SK-N-SH (cell line): ENCODE results near the gene OPCML. TPM values are rescaled to one million over a fixed set of nuclear protein-coding genes. Genes with fewer than 3 reads are reported as not detected.

ENCODE experiments used
- CTCF ChIA-PET: fragments of 300-600, 350-600 bp; formaldehyde crosslinking; extraction: SDS; loops from one replicate; lab custom pipeline; 2021; lab: Yijun Ruan, JAX
- POLR2A ChIA-PET: fragments of 350-600 bp; sonication (Branson Sonifier 250); formaldehyde crosslinking; extraction: SDS; loops from one replicate; lab custom pipeline; 2020; ENCODE audit warnings: antibody characterized with exemption, inconsistent platforms; lab: Yijun Ruan, JAX
- DNase-seq: peaks from one replicate; pipeline ENCODE4 v3.0.0; 2012
- H2AFZ ChIP-seq: fragments of 200-600 bp; sonication (generic); 2 replicates; pipeline ENCODE4 v1.8.1; 2016; ENCODE audit warnings: antibody characterized with exemption, mild to moderate bottlenecking, low read depth
- H3F3A ChIP-seq: fragments of 200-600 bp; sonication (generic); replicated peaks from 2 replicates; pipeline ENCODE3; 2016; ENCODE audit warnings: antibody characterized with exemption, mild to moderate bottlenecking; ENCODE audit not compliant: insufficient read depth
- H3K27ac ChIP-seq, 2 experiments: fragments of 200-500 bp in 1 of 2; fragments of 200-600 bp in 1 of 2; sonication (Bioruptor generic) in 1 of 2; sonication (generic), shearing (Covaris generic) in 1 of 2; 2 replicates each; pipeline versions ENCODE4 v1.5.1 to v1.6.1; 2014 to 2016; ENCODE audit warnings: low read depth in 2 of 2, inconsistent platforms in 1 of 2, low read length in 1 of 2, mild to moderate bottlenecking in 1 of 2, mixed read lengths in 1 of 2
- H3K27me3 ChIP-seq: fragments of 200-600 bp; sonication (generic), shearing (Covaris generic); 2 replicates; pipeline ENCODE4 v1.6.1; 2016; ENCODE audit warnings: mixed run types; ENCODE audit not compliant: insufficient read depth
- H3K36me3 ChIP-seq, 2 experiments: fragments of 200-500 bp in 1 of 2; fragments of 200-600 bp in 1 of 2; sonication (Bioruptor generic) in 1 of 2; sonication (generic) in 1 of 2; replicated peaks in 1 of 2; 2 replicates each; pipeline versions ENCODE3 to v1.5.1; 2014 to 2016; ENCODE audit warnings: low read length in 1 of 2, mild to moderate bottlenecking in 1 of 2; ENCODE audit not compliant: insufficient read depth in 2 of 2, control insufficient read depth in 1 of 2
- H3K4me1 ChIP-seq, 2 experiments: fragments of 200-500 bp in 1 of 2; fragments of 200-600 bp in 1 of 2; sonication (Bioruptor generic) in 1 of 2; sonication (generic), shearing (Covaris generic) in 1 of 2; 2 replicates each; pipeline versions ENCODE4 v1.5.1 to v1.6.1; 2014 to 2016; ENCODE audit warnings: low read depth in 1 of 2, low read length in 1 of 2, mixed run types in 1 of 2; ENCODE audit not compliant: insufficient read depth in 2 of 2, control insufficient read depth in 1 of 2
- H3K4me2 ChIP-seq: fragments of 200-600 bp; sonication (generic), shearing (Covaris generic); 2 replicates; pipeline ENCODE4 v1.6.1; 2017; ENCODE audit warnings: mixed run types
- H3K4me3 ChIP-seq, 2 experiments: fragments of 200-500 bp in 1 of 2; fragments of 200-600 bp in 1 of 2; sonication (Bioruptor generic) in 1 of 2; sonication (generic), shearing (Covaris generic) in 1 of 2; 2 replicates each; pipeline versions ENCODE4 v1.5.1 to v1.8.1; 2014 to 2016; ENCODE audit warnings: low read depth in 2 of 2, inconsistent platforms in 1 of 2, low read length in 1 of 2, mild to moderate bottlenecking in 1 of 2, mixed read lengths in 1 of 2, moderate library complexity in 1 of 2
- H3K79me2 ChIP-seq: fragments of 200-600 bp; sonication (generic); 2 replicates; pipeline ENCODE4 v1.8.1; 2017; ENCODE audit warnings: mild to moderate bottlenecking; ENCODE audit not compliant: insufficient read depth
- H3K9ac ChIP-seq: fragments of 200-600 bp; sonication (generic); 2 replicates; pipeline ENCODE4 v1.6.1; 2017; ENCODE audit warnings: mixed run types
- H3K9me2 ChIP-seq: fragments of 200-600 bp; sonication (generic); 2 replicates; pipeline ENCODE4 v1.6.1; 2017; ENCODE audit warnings: mixed run types
- H3K9me3 ChIP-seq: fragments of 200-600 bp; sonication (generic); 2 replicates; pipeline ENCODE4 v1.6.1; 2017; ENCODE audit warnings: mixed run types, mild to moderate bottlenecking, moderate library complexity
- H4K20me1 ChIP-seq: fragments of 200-600 bp; sonication (generic); 2 replicates; pipeline ENCODE4 v1.6.1; 2017; ENCODE audit warnings: mild to moderate bottlenecking, mixed run types; ENCODE audit not compliant: insufficient read depth
- EZH2phosphoT487 ChIP-seq: fragments of 200-600 bp; sonication (generic); IDR thresholded peaks from 2 replicates; pipeline ENCODE4 v1.6.1; 2017; ENCODE audit warnings: low read depth, mixed run types, mild to moderate bottlenecking, antibody characterized with exemption, moderate library complexity, borderline replicate concordance
- FOSL2 ChIP-seq: IDR thresholded peaks from 2 replicates; pipeline ENCODE4 v1.4.0; 2012; ENCODE audit warnings: low read depth, mild to moderate bottlenecking, moderate library complexity, borderline replicate concordance
- FOXM1 ChIP-seq: IDR thresholded peaks from 2 replicates; pipeline ENCODE4 v1.4.0; 2012; ENCODE audit warnings: low read depth, mild to moderate bottlenecking
- GABPA ChIP-seq: IDR thresholded peaks from 2 replicates; pipeline ENCODE4 v1.4.0; 2012; ENCODE audit warnings: low read depth, mild to moderate bottlenecking
- GATA2 ChIP-seq: sonication (generic); formaldehyde crosslinking; IDR thresholded peaks from 2 replicates; pipeline ENCODE4 v1.5.0; 2020; ENCODE audit warnings: mild to moderate bottlenecking, missing genetic modification reagents
- NFIC ChIP-seq: IDR thresholded peaks from 2 replicates; pipeline ENCODE4 v1.4.0; 2012; ENCODE audit warnings: borderline replicate concordance
- TAF1 ChIP-seq: IDR thresholded peaks from 2 replicates; pipeline ENCODE4 v1.6.1; 2012; ENCODE audit warnings: low read depth, mild to moderate bottlenecking, low read length, moderate library complexity, borderline replicate concordance
- YY1 ChIP-seq: IDR thresholded peaks from 2 replicates; pipeline ENCODE4 v1.4.0; 2012; ENCODE audit warnings: low read depth, mild to moderate bottlenecking
- WGBS: methylation state at CpG from one replicate; pipeline ENCODE4 v1.1.6; 2017; ENCODE audit warnings: low lambda C conversion rate; 5-methylcytosine and 5-hydroxymethylcytosine counted together
- polyA plus RNA-seq, 3 experiments: library from polyadenylated mRNA; depleted of rRNA; stranded (reverse); fragments of >200 nt; gene quantifications; 2 replicates each; pipeline ENCODE4 v1.2.3, GENCODE V29; 2012
- TF ChIP-seq, protein P1 (sequence below): IDR thresholded peaks from 2 replicates; pipeline ENCODE4 v1.4.0; 2012; ENCODE audit warnings: low read depth, borderline replicate concordance

The OPCML gene
- polyA plus RNA-seq, 1 of the 3 experiments (the other 2 are of a cell fraction): not detected

DNA sequence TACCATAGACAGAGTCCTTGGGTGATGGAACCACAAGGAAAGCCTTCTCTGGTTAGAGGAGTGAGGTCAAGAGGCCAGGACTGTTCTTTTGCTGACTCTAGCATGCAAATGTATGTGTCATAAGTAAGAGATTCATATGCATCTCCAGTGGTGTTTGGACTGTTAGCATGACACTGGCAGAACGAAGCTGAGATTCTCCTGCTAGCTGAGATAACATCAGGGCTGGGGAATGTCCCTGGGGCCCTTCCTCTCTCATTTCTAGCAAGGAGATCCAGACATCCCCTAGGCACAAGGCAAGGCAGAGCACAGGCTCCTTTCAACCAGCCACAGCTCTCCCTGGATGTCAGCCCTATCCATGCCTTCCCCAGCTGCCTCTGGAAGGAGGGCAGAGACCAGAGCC is 711.3 kb downstream of the OPCML start:
- peak; percentile 35 for DNase-seq
- no peak overlapping the region for H3K9ac ChIP-seq
- no peaks in the 10 kb centered on the region for H3K9me3 ChIP-seq
- H3K79me2 ChIP-seq: no peaks in the 10 kb centered on the region
- H3K27ac ChIP-seq: no peak overlapping the region
- H3K4me2 ChIP-seq: no peak overlapping the region
- CTCF ChIA-PET: no interaction called here
- H3K36me3 ChIP-seq: no peaks in the 10 kb centered on the region
- H2AFZ ChIP-seq: no peak overlapping the region
- TF ChIP-seq GABPA: no peak
- TF ChIP-seq NFIC: no peak
- no peak for TF ChIP-seq EZH2phosphoT487
- no peak for TF ChIP-seq FOSL2
- TF ChIP-seq YY1: no peak
- TF ChIP-seq, all 33 proteins: peak for 0
- Histone ChIP-seq H4K20me1 (no peaks in the 10 kb centered on the region), H3K27me3 (no peaks in the 10 kb centered on the region), H3K4me3 (no peak overlapping the region), H3F3A (no peaks in the 10 kb centered on the region), H3K9me2 (no peaks in the 10 kb centered on the region), H3K4me1 (peaks cover 0 to 3% of the 10 kb centered on the region in 2 experiments; a peak in 1 of 4 replicates)
- WGBS: 29% methylated on average over 1 of the region's 1 CpG
- POLR2A ChIA-PET: no interaction called here

DNA sequence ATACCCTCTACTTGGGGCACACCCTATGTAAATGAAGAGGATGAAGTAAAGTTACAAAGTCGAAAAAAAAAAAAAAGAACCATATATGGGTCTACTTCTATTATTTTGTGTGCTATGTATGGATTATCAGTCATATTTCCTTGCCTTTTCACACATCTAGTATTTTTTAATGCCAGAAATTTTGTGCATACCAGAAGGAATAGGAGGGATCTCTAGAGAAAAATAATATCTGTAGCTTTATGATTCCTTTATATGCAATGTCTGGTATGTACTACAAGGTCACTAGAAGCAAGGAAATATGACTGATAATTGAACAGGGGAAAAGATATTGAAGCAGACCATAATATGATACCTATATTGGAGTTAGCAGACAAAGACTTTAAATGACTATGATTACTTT is 713.4 kb downstream of the OPCML start:
- Histone ChIP-seq H3K4me2 (no peak overlapping the region), H3K27ac (no peak overlapping the region), H3K9me2 (no peaks in the 10 kb centered on the region), H3K4me1 (peaks cover 0 to 3% of the 10 kb centered on the region in 2 experiments; a peak in 1 of 4 replicates), H3K9ac (no peak overlapping the region), H4K20me1 (no peaks in the 10 kb centered on the region), H3K9me3 (no peaks in the 10 kb centered on the region), H3K79me2 (no peaks in the 10 kb centered on the region), H3K36me3 (no peaks in the 10 kb centered on the region), H3K27me3 (no peaks in the 10 kb centered on the region), H2AFZ (no peak overlapping the region), H3K4me3 (no peak overlapping the region), H3F3A (no peaks in the 10 kb centered on the region)
- TF ChIP-seq FOXM1 (no peak), TAF1 (no peak)
- TF ChIP-seq, protein P1, sequence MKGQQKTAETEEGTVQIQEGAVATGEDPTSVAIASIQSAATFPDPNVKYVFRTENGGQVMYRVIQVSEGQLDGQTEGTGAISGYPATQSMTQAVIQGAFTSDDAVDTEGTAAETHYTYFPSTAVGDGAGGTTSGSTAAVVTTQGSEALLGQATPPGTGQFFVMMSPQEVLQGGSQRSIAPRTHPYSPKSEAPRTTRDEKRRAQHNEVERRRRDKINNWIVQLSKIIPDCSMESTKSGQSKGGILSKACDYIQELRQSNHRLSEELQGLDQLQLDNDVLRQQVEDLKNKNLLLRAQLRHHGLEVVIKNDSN: no peak
- WGBS: 0% methylated on average over 1 of the region's 1 CpG
- POLR2A ChIA-PET: no interaction called here
- DNase-seq: no peak
- CTCF ChIA-PET: no interaction called here

DNA sequence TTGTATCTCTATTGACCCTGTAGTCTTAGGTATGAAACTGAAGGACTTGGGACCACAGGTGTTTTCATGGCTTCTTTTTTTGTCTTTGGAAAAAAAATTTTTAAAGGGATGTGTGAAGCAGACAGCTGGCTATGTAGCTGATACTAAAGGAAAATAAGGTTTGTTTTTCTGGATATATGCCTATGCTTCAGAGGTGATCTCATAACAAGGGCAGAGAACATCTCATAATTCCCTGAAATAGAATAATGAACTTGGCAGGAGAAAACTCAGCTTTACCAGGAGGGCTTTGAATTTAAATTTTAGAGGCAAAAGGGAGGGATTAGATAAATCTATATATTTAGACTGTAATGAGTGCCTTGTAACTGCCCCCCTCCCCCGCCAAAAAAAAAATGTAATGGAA is 714.9 kb downstream of the OPCML start:
- H3K9ac ChIP-seq: no peak overlapping the region
- H3K4me2 ChIP-seq: no peak overlapping the region
- H3K4me3 ChIP-seq: no peak overlapping the region
- no peaks in the 10 kb centered on the region for H3K9me3 ChIP-seq
- no peaks in the 10 kb centered on the region for H4K20me1 ChIP-seq
- ChIA-PET CTCF (no interaction called here), POLR2A (no interaction called here)
- DNase-seq: no peak
- TF ChIP-seq TAF1 (no peak), GATA2 (CRISPR knock-in tag) (no peak)
- H3F3A ChIP-seq: no peaks in the 10 kb centered on the region
- H3K36me3 ChIP-seq: no peaks in the 10 kb centered on the region
- 41% methylated on average over 1 of the region's 1 CpG for WGBS
- no peaks in the 10 kb centered on the region for H3K79me2 ChIP-seq
- no peaks in the 10 kb centered on the region for H3K27me3 ChIP-seq
- H3K4me1 ChIP-seq: peaks cover 0 to 3% of the 10 kb centered on the region in 2 experiments; a peak in 1 of 4 replicates
- no peaks in the 10 kb centered on the region for H3K9me2 ChIP-seq
- no peak overlapping the region for H3K27ac ChIP-seq
- no peak overlapping the region for H2AFZ ChIP-seq
